A549 (cell line): ENCODE results near the gene PGF. TPM values are rescaled to one million over a fixed set of nuclear protein-coding genes. Genes with fewer than 3 reads are reported as not detected.

Source experiments
- ATAC-seq, 2 experiments: fragments of 200-7000 bp in 1 of 2; fragments of >200 bp in 1 of 2; cut with Nextera tagmentation in 1 of 2; cut with Tn5 transposase in 1 of 2; 3 replicates each; pipeline versions ENCODE4 v1.8.0 to v1.9.1; 2018 to 2020; ENCODE audit warnings: mild to moderate bottlenecking in 1 of 2, moderate library complexity in 1 of 2
- CTCF ChIA-PET: fragments of 300-600 bp; sonication (Branson Sonifier 250); formaldehyde crosslinking; extraction: SDS; loops from one replicate; lab custom pipeline; 2021; ENCODE audit warnings: antibody characterized with exemption, inconsistent platforms; lab: Yijun Ruan, JAX
- POLR2A ChIA-PET: fragments of 350-600 bp; formaldehyde crosslinking; extraction: SDS; loops from one replicate; lab custom pipeline; 2021; ENCODE audit warnings: antibody characterized with exemption, inconsistent platforms; lab: Yijun Ruan, JAX
- DNase-seq, 2 experiments: peaks; one replicate each; pipeline versions ENCODE4 v3.0.0 to v3.0.0-alpha.2; 2011 to 2016; ENCODE audit warnings: low read depth in 1 of 2, low spot score in 1 of 2
- FAIRE-seq: peaks from 2 replicates; lab custom pipeline; 2011; peaks lifted over from hg19 to GRCh38; lab: Jason Lieb, UNC
- H3K27ac ChIP-seq, 2 experiments: fragments of >200 bp; sonication (Bioruptor Twin); formaldehyde crosslinking; 3 replicates each; pipeline ENCODE4 v1.5.1; 2016 to 2017
- H3K4me1 ChIP-seq: fragments of >200 bp; sonication (Bioruptor Twin); formaldehyde crosslinking; 3 replicates; pipeline ENCODE4 v1.6.1; 2016
- H3K4me2 ChIP-seq: fragments of >200 bp; sonication (Bioruptor Twin); formaldehyde crosslinking; 3 replicates; pipeline ENCODE4 v1.6.1; 2016
- H3K4me3 ChIP-seq: fragments of >200 bp; sonication (Bioruptor Twin); formaldehyde crosslinking; 3 replicates; pipeline ENCODE4 v1.5.1; 2016
- H3K9me3 ChIP-seq: fragments of >200 bp; sonication (Bioruptor Twin); formaldehyde crosslinking; 3 replicates; pipeline ENCODE4 v1.6.1; 2016
- CBX2 ChIP-seq: fragments of 200-600 bp; sonication (generic); IDR thresholded peaks from 2 replicates; pipeline ENCODE4 v1.6.1; 2016; ENCODE audit warnings: low read depth, mild to moderate bottlenecking, borderline replicate concordance
- CBX8 ChIP-seq: fragments of 200-600 bp; sonication (generic); IDR thresholded peaks from 2 replicates; pipeline ENCODE4 v1.6.1; 2016
- CHD4 ChIP-seq: fragments of 200-600 bp; sonication (generic); IDR thresholded peaks from 2 replicates; pipeline ENCODE4 v1.6.1; 2016; ENCODE audit warnings: antibody characterized with exemption, mild to moderate bottlenecking, borderline replicate concordance
- CTCF ChIP-seq: fragments of >200 bp; sonication (Bioruptor Twin); formaldehyde crosslinking; IDR thresholded peaks from 3 replicates; pipeline ENCODE4 v1.5.1; 2016
- E2F6 ChIP-seq: IDR thresholded peaks from 2 replicates; pipeline ENCODE4 v1.6.1; 2012; ENCODE audit warnings: low read depth, borderline replicate concordance
- ELK1 ChIP-seq: fragments of 150-350 bp; IDR thresholded peaks from 2 replicates; pipeline ENCODE4 v1.6.1; 2014; ENCODE audit warnings: low read depth, mild to moderate bottlenecking, low read length
- ESRRA ChIP-seq: fragments of 150-350 bp; IDR thresholded peaks from 2 replicates; pipeline ENCODE4 v1.6.1; 2014; ENCODE audit warnings: mild to moderate bottlenecking, low read length, borderline replicate concordance
- FOSB ChIP-seq: fragments of 250-450 bp; sonication (Bioruptor Pico); IDR thresholded peaks from 2 replicates; pipeline ENCODE4 v1.5.0; 2020; ENCODE audit warnings: mild to moderate bottlenecking, moderate library complexity
- FOSL2 ChIP-seq, 2 experiments: fragments of 450-650 bp in 1 of 2; fragments of >200 bp in 1 of 2; sonication (Bioruptor Twin) in 1 of 2; formaldehyde crosslinking; IDR thresholded peaks; 2 replicates each; pipeline versions ENCODE4 v1.5.0 to v1.6.1; 2016 to 2020; ENCODE audit warnings: mild to moderate bottlenecking in 1 of 2, moderate library complexity in 1 of 2
- FOXS1 ChIP-seq: fragments of 250-450 bp; sonication (Bioruptor Pico); IDR thresholded peaks from 2 replicates; pipeline ENCODE4 v1.5.0; 2020; ENCODE audit warnings: mild to moderate bottlenecking, moderate library complexity
- HDAC2 ChIP-seq: fragments of 200-600 bp; sonication (generic); IDR thresholded peaks from 2 replicates; pipeline ENCODE4 v1.6.1; 2016
- HOXA7 ChIP-seq: fragments of 250-450 bp; sonication (Bioruptor Pico); IDR thresholded peaks from 2 replicates; pipeline ENCODE4 v1.5.0; 2020; ENCODE audit warnings: mild to moderate bottlenecking, moderate library complexity
- HOXB13 ChIP-seq: fragments of 250-450 bp; sonication (Bioruptor Pico); IDR thresholded peaks from 2 replicates; pipeline ENCODE4 v1.5.0; 2020; ENCODE audit warnings: low read depth, mild to moderate bottlenecking, moderate library complexity
- HOXB5 ChIP-seq: fragments of 250-450 bp; sonication (Bioruptor Pico); IDR thresholded peaks from 2 replicates; pipeline ENCODE4 v1.5.0; 2020; ENCODE audit warnings: mild to moderate bottlenecking, moderate library complexity
- MAFK ChIP-seq: fragments of 450-650 bp; IDR thresholded peaks from 2 replicates; pipeline ENCODE4 v1.6.1; 2014; ENCODE audit not compliant: partially characterized antibody
- RARB ChIP-seq: fragments of 250-450 bp; sonication (Bioruptor Pico); IDR thresholded peaks from 2 replicates; pipeline ENCODE4 v1.8.0; 2021; ENCODE audit warnings: mild to moderate bottlenecking, moderate library complexity
- RCOR1 ChIP-seq: fragments of 150-350 bp; IDR thresholded peaks from 2 replicates; pipeline ENCODE4 v1.6.1; 2014; ENCODE audit warnings: antibody characterized with exemption, low read length, low read depth
- SREBF2 ChIP-seq: fragments of 450-650 bp; IDR thresholded peaks from 2 replicates; pipeline ENCODE4 v1.6.1; 2014; ENCODE audit warnings: mild to moderate bottlenecking, moderate library complexity
- TP53 ChIP-seq: fragments of 250-450 bp; sonication (Bioruptor Pico); IDR thresholded peaks from 2 replicates; pipeline ENCODE4 v1.5.0; 2021; ENCODE audit warnings: mild to moderate bottlenecking, moderate library complexity
- ZFP36 ChIP-seq: fragments of 450-650 bp; IDR thresholded peaks from 2 replicates; pipeline ENCODE4 v1.6.1; 2014; ENCODE audit warnings: borderline replicate concordance; ENCODE audit not compliant: partially characterized antibody
- ZNF302 ChIP-seq: fragments of 250-450 bp; sonication (Bioruptor Pico); IDR thresholded peaks from 2 replicates; pipeline ENCODE4 v1.9.0; 2021; ENCODE audit warnings: inconsistent platforms, mild to moderate bottlenecking, moderate library complexity
- WGBS: methylation state at CpG from one replicate; pipeline ENCODE4 v1.1.6; 2017; ENCODE audit errors: missing lambda C conversion rate; 5-methylcytosine and 5-hydroxymethylcytosine counted together
- polyA plus RNA-seq, 4 experiments: library from polyadenylated mRNA; depleted of rRNA in 3 of 4; stranded (reverse); fragments of >200 nt; fragmentation: RNase III in 1 of 4; extraction: RNeasy Plus Mini Kit Qiagen cat#74134 plus additional on column Dnase treatment in 1 of 4; gene quantifications; 2 replicates in 3 of 4; 3 replicates in 1 of 4; pipeline ENCODE4 v1.2.3, GENCODE V29; 2011 to 2017

The PGF gene
- polyA plus RNA-seq, 2 of the 4 experiments (the other 2 are of a cell fraction) = 0.63 to 1.1 TPM

- 32% methylated on average over 5 of the region's 5 CpGs for WGBS
- no peak for ATAC-seq
- POLR2A ChIA-PET = no interaction called here
- H3K4me1 ChIP-seq = peaks cover 9% of the 10 kb centered on the region; the same call in 2 of the 3 replicates
- H3K4me3 ChIP-seq = no peak overlapping the region
- H3K27ac ChIP-seq = no peak overlapping the region
- H3K9me3 ChIP-seq = no peaks in the 10 kb centered on the region
- TF ChIP-seq HOXB13 = no peak
- DNase-seq = no peak
- no peak for FAIRE-seq
- H3K4me2 ChIP-seq = no peak overlapping the region
- CTCF ChIA-PET = interaction anchor here (0.7 to 12.5 kb wide), 5 partner anchors 18 to 176 kb away, joined by 3 to 226 read pairs (median 87); no protein-coding TSS in a partner anchor
Measured at GRCh38 chr14:74913393-74913910, 41.9 kb downstream of the PGF start.

GRCh38 chr14:74912801-74913200 is 42.6 kb downstream of the PGF start:
- no peak overlapping the region for H3K27ac ChIP-seq
- TF ChIP-seq E2F6 = no peak
- TF ChIP-seq CBX2 = no peak
- no peak for TF ChIP-seq FOSL2 (IDR thresholded peaks at IDR 0.05)
- TF ChIP-seq FOSL2 (CRISPR knock-in tag; IDR thresholded peaks at IDR 0.05) = no peak
- TF ChIP-seq CHD4 = no peak
- no peak for TF ChIP-seq RARB (CRISPR knock-in tag)
- TF ChIP-seq HOXA7 (CRISPR knock-in tag) = no peak
- no peak for TF ChIP-seq SREBF2
- no peak for TF ChIP-seq CTCF
- TF ChIP-seq HDAC2 = no peak
- WGBS = 84% methylated on average over 10 of the region's 10 CpGs
- FAIRE-seq (no peak), DNase-seq (no peak), ATAC-seq (no peak)
- H3K4me2 ChIP-seq = no peak overlapping the region
- H3K9me3 ChIP-seq = no peaks in the 10 kb centered on the region
- H3K4me1 ChIP-seq = peaks cover 9% of the 10 kb centered on the region; the same call in 2 of the 3 replicates
- ChIA-PET POLR2A (no interaction called here), CTCF (interaction anchor here (0.7 to 12.5 kb wide), 7 partner anchors 18 to 176 kb away, joined by 3 to 226 read pairs (median 4); no protein-coding TSS in a partner anchor)
- no peak overlapping the region for H3K4me3 ChIP-seq

GRCh38 chr14:74912111-74912510 is 43.3 kb downstream of the PGF start:
- Histone ChIP-seq H3K27ac (peak overlapping the region in 1 of 2 experiments; percentile 49; a peak in 2 of 6 replicates), H3K4me2 (no peak overlapping the region), H3K4me1 (peaks cover 9% of the 10 kb centered on the region; the same call in 2 of the 3 replicates), H3K9me3 (no peaks in the 10 kb centered on the region), H3K4me3 (no peak overlapping the region)
- DNase-seq (no peak), FAIRE-seq (no peak), ATAC-seq (no peak)
- POLR2A ChIA-PET = no interaction called here
- TF ChIP-seq MAFK = no peak
- no peak for TF ChIP-seq TP53 (CRISPR knock-in tag)
- no peak for TF ChIP-seq ELK1
- no peak for TF ChIP-seq ZNF302 (CRISPR knock-in tag)
- TF ChIP-seq FOSB (CRISPR knock-in tag) = no peak
- TF ChIP-seq HDAC2 = no peak
- TF ChIP-seq ESRRA = no peak
- TF ChIP-seq RCOR1 = no peak
- no peak for TF ChIP-seq FOXS1 (CRISPR knock-in tag)
- TF ChIP-seq ZFP36 = no peak
- no peak for TF ChIP-seq HOXB5
- no peak for TF ChIP-seq CBX8
- no CpG with 5 or more reads among the region's 6 CpGs for WGBS
- CTCF ChIA-PET = interaction anchor here (1.0 to 12.5 kb wide), 9 partner anchors 10 to 391 kb away, joined by 3 to 226 read pairs (median 4); partner anchors contain the start of gene RPS6KL1
